Measurements from ENCODE around the gene FGF14.
"Not testable (repeated sequence)": the region's sequence is repeated elsewhere in the genome, so short reads cannot be mapped to it uniquely, and the experiment has no call there.

Gene FGF14

GRCh38 chr13:102028868-102029267 is 373.0 kb downstream of the FGF14 start:
- DNase-seq, result no peak

- DNase-seq, result no peak
Observed at GRCh38 chr13:102028206-102028605, 373.6 kb downstream of the FGF14 start.

DNA sequence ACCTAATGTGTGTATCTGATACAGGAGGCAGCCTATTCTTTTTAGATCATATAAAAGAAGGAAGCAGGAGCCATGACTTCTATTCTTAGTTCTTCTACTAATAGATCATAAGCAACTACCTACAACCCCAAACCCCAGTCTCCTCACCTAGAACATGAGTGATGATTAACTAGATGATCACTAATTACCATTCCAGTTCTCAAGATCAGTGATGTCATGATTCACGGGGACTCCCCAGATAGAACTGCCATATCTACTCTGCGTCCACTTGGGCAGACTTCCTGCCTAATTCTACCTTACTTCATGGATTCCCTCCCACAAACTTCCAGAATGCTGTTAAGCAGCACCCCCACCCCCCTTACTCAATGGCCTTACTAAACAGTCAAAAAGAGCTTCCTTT is 380.1 kb downstream of the FGF14 start:
- no peak for DNase-seq

DNA sequence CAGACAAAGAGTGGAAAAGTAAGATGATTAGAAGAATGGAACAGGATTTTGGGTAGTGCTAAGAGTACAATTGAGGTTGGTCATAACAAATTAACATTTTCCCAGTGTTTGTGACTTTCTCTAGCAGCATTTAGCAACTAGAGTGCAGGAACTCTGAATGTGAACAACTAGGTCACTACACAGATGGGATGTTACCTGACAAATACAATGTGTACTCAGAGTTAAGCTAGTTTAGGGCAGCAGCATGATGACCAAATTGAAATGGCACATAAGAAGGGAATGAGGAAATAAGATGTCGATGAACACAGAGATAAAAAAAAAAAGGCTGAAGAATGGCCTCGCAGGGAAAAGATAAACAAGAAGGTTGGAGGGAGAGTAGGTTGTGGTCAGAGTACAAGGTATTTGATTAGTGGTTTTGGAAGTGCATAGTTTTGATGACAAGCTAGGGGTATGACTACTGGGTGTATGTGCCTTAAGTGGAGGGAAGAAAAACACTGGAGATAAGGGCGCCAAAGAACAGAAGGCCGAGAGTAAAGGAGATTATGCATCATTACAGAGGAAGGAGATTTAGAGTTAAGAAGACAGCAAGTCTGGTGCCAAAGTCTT is 381.1 kb downstream of the FGF14 start:
- DNase-seq, result no peak

DNA sequence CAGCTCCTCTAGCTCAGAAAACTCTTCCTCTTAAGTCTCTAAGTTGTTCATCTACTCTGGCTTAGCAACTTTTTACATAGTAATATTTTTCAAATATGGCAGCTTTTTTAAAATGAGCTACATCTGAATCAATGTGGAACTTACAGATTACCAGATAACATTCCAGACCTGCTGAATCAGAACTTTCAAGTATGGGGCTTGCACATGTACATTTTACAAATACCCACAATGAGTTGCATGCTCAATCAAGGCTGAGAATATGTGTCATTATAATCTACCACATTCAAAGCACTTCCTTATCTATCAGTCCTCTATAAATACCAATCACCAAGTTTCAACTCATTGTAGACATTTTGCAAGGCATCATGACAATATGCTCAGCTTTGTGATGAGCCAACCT is 383.1 kb downstream of the FGF14 start:
- DNase-seq, result no peak

- no peak for DNase-seq
Observed at GRCh38 chr13:102017248-102017647, 384.6 kb downstream of the FGF14 start.

- DNase-seq, result no peak
Observed at GRCh38 chr13:102012299-102013293, 389.3 kb downstream of the FGF14 start.

- DNase-seq, result not testable (repeated sequence)
Observed at GRCh38 chr13:102011455-102011854, 390.4 kb downstream of the FGF14 start.

DNA sequence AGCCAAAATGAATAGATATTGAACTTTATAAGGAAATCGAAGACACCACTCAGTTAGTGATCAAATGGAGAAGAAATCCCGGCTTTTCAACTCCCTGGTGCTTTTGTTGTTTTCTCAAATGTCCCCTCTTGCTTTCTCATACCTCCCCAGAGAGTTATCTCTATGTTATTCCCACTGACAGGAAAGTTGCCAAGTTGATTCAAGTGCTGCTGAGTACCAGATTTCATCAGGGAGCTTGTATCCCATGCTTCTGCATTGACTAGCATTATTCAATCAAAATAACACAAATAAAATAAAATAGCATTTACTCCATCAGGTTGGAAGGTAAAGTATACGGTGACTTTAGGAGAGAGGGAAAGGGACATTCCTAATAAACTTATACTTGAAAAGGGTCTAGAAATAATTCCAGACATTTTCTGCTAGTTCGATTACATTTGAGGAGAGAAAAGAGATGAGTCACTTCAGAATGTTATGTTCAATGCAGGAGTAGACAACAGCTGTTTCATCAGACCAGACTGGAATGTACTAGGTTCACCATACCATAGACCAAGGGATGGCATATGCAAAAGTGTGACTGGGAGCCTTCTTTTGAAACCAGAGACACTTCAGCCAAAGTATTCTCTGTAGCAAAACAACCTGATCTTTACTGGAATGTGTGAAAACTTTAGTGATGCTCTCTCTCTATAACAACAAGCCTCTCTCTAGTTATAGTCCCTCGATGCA is 397.8 kb downstream of the FGF14 start:
- DNase-seq, result no peak

- DNase-seq, result no peak
Observed at GRCh38 chr13:102002287-102002686, 399.6 kb downstream of the FGF14 start.

DNA sequence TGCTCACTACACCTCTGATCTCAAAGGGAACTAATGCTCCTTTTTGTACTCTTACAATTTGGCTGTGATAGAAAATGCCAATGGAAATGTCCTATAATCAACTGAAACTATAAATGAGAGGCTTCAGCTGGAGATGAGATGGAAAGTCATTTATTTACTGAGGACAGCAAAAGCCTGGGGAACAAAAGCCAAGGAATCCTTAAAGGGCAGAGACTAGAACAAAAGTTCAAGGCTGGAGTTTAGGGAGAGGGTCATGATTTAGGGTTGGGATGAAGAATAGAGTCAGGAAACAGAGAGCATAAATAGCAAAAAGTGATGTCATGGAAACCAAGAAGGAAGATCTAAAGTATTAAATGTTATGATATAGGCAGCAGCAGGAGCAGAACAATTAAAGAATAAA is 401.1 kb downstream of the FGF14 start:
- DNase-seq, result no peak

GRCh38 chr13:101998129-101998528 is 403.7 kb downstream of the FGF14 start:
- no peak for DNase-seq

DNA sequence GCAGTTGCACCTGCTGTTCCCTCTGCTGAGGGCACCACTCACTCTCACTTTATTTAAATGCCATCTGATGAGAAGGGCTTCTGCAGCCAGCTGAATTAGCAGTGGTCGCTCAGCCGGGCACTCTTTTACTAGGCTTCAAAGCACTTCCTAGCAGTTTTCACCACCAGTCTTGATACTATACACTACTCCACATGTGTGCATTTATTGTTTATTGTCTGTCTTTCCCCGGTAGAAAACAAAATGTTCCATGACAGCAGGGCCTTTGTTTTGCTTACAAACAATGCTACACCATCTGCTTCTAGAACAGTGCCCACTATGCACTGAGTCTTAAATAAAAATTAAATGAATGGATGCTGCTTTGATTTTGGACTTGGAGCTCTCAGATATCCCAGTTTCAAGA is 404.9 kb downstream of the FGF14 start:
- no peak for DNase-seq

GRCh38 chr13:101989798-101990350 is 412.0 kb downstream of the FGF14 start:
- no peak for DNase-seq

- DNase-seq, result no peak
Observed at GRCh38 chr13:101988140-101988539, 413.7 kb downstream of the FGF14 start.

- no peak for DNase-seq
Observed at GRCh38 chr13:101986316-101986715, 415.5 kb downstream of the FGF14 start.

DNA sequence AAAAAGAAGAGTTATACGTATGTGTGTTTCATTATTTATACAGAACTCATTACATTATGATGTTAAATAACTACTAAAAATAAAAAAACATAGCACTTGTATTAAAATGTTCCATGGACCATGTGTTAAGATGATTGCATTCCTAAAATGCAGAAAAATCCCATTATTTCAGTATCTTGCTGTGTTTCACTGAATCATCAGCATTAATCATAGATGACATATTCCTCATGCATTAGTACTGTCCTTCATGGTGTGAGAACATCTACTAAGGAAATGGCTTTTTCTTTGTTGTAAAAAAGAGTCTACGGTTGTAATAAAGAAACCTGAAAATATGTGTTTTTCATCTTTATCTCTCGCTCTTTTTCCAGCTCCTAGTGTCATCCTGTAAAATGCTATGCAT is 416.5 kb downstream of the FGF14 start:
- no peak for DNase-seq

GRCh38 chr13:101982903-101983302 is 418.9 kb downstream of the FGF14 start:
- no peak for DNase-seq

GRCh38 chr13:101979825-101980224 is 422.0 kb downstream of the FGF14 start:
- no peak for DNase-seq

DNA sequence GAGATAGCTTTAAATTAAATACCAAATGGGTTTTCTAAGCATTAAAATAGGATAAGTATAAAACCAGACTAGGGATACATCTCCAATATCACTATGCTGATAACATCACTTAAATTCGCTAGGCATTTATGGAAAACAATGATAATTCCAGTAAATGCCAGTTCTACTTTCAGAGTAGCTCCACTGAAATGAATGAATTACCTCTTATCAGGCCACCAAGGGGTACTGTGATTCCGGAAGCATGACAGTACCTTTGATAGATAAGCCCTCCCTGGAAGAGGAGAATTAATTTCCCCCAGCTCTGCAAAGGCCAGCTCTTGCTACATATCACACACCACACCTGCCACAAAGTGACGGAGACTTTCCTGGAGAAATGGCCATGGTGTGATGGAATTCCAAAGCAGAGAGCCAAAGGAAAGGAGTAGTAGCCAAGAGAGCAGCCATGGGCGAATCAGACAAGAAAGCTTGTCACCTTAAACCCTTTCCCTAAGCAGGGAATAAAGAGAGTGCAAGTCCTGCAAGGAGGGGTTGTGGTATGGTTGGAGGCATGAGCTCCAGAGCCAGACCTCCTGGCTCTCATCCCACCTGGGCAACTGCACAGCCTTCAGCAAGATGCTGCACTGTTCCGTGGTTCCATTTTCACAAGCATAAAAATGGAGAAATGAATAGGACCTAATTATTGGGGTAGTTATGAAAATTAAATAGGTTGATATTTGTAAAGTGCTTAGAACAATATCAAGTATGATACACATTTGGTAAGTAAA is 423.1 kb downstream of the FGF14 start:
- no peak for DNase-seq

DNA sequence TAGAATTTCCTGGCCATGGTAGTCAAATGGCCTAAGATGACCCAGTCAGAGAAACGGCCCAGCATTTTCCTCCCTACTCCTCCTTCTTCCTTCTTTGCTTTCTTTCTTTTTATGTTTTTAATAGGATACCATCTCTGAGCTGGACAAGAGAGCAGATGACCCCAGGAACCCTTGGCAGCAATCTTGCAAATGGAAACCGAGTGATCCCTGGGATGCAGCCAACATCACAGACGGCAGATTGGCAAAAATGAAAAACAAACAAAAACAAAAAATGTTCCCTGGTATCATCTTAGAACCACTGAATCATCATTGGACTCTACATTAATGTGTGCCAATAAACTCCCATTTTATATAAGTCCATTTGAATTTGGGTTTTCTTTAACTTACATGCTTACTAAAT is 424.4 kb downstream of the FGF14 start:
- DNase-seq, result no peak

GRCh38 chr13:101972191-101972590 is 429.7 kb downstream of the FGF14 start:
- DNase-seq, result no peak

DNA sequence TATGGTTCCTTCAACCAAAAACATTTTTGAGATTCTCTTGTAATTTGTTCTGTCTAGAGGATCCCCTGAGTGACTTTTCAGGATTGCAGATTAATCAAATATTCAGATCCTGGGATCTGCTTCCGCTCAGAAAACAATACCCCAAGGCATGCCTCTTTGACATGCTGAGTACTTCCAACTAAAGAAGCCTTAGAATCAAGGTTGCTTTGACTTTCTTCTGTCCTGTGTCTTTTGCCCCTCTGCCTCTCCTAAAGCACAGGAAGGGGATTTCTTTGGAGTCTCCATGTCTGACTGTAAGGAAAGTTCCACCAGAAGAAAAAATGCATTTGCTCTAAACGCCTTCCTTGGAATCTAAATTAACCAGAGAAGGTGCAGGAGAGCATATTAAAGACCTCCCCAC is 431.5 kb downstream of the FGF14 start:
- no peak for DNase-seq

All from activated effector memory CD4-positive, alpha-beta T cell treated with anti-CD3 and anti-CD28 coated beads, Interleukin-2, amount 50 U/mL, for 16 hours (primary cell).